Endothelial cell (in vitro differentiated cells): ENCODE results near the gene DCLK1. TPM values are rescaled to one million over a fixed set of nuclear protein-coding genes. Genes with fewer than 3 reads are reported as not detected.

ENCODE experiments used
- DNase-seq: peaks from one replicate; pipeline ENCODE4 v3.0.0; 2021; ENCODE audit warnings: low spot score
- H3K27ac Mint-ChIP-seq: one replicate; pipeline ENCODE4 v1.8.0; 2021; ENCODE audit warnings: mixed read lengths, inconsistent platforms; ENCODE audit not compliant: unreplicated experiment
- H3K27me3 Mint-ChIP-seq: one replicate; pipeline ENCODE4 v1.8.0; 2021; ENCODE audit warnings: mild to moderate bottlenecking, moderate library complexity, mixed read lengths, inconsistent platforms; ENCODE audit not compliant: unreplicated experiment
- H3K36me3 Mint-ChIP-seq: one replicate; pipeline ENCODE4 v1.8.0; 2021; ENCODE audit warnings: mild to moderate bottlenecking, low read depth, mixed read lengths, inconsistent platforms; ENCODE audit not compliant: unreplicated experiment
- H3K4me1 Mint-ChIP-seq: one replicate; pipeline ENCODE4 v1.8.0; 2021; ENCODE audit warnings: mild to moderate bottlenecking, mixed read lengths, inconsistent platforms; ENCODE audit not compliant: unreplicated experiment
- H3K4me3 Mint-ChIP-seq: one replicate; pipeline ENCODE4 v1.8.0; 2021; ENCODE audit warnings: mild to moderate bottlenecking, mixed read lengths, inconsistent platforms; ENCODE audit not compliant: unreplicated experiment
- H3K9me3 Mint-ChIP-seq: one replicate; pipeline ENCODE4 v1.8.0; 2021; ENCODE audit warnings: mixed read lengths, inconsistent platforms; ENCODE audit not compliant: unreplicated experiment
- CTCF ChIP-seq: fragments of 200-600 bp; sonication (generic); IDR thresholded peaks from one replicate; pipeline ENCODE4 v1.5.0; 2021; ENCODE audit warnings: antibody characterized with exemption; ENCODE audit not compliant: unreplicated experiment
- total RNA-seq: library from RNA; stranded (reverse); fragmentation: NEBNext Ultra II Directional; extraction: Animal tissue kit (Norgen Biotek cat#: 25700); gene quantifications from one replicate; pipeline ENCODE4 v1.2.1, GENCODE V29; 2021; ENCODE audit not compliant: unreplicated experiment

DCLK1 gene
- total RNA-seq, 1 donor from 2014 or later: 1.6 TPM

DNA sequence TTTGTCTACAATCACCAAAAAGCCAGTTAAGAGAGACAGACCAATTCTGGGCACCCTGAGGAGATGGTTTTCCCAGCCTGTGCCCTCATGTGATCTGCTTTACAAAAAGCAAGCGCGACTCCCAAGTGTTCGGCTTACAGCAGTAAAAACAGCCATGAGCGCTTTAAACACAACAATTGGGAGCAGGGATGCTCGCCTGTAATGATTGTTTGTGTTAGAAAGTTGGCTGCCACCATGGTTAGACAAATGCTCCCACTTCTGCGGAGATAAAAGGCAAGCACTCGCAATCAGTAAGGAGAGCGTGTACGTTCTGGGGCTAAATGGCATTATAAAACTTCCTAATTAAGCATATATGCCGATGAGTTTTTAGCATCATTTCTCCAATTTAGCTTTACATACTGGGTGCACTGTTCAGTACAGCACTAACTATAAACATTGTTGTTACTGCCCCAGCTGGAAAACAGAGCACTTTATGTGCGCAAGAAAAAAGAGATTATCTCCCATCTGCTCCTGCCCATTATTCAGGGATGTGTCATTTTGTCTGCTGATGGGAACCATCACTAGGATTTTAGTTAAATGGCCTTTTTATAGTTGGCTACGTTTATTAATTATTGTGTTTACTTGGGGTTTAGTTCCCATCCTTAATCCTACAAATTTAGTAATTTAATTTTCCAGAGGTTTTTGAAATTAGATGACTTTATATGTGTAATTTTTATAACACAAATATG lies 345.4 kb downstream of the DCLK1 start:
- H3K4me1 Mint-ChIP-seq: peaks cover 12% of the 10 kb centered on the region
- no peaks in the 10 kb centered on the region for H3K9me3 Mint-ChIP-seq
- H3K4me3 Mint-ChIP-seq: no peak overlapping the region
- no peak overlapping the region for H3K27ac Mint-ChIP-seq
- DNase-seq: no peak
- H3K27me3 Mint-ChIP-seq: peaks cover 3% of the 10 kb centered on the region
- H3K36me3 Mint-ChIP-seq: no peaks in the 10 kb centered on the region
- no peak for TF ChIP-seq CTCF

- Mint-ChIP-seq H3K4me1 (peaks cover 12% of the 10 kb centered on the region), H3K27ac (no peak overlapping the region), H3K27me3 (peaks cover 3% of the 10 kb centered on the region), H3K4me3 (no peak overlapping the region), H3K36me3 (no peaks in the 10 kb centered on the region), H3K9me3 (no peaks in the 10 kb centered on the region)
- TF ChIP-seq CTCF: no peak
- DNase-seq: no peak
Observed at GRCh38 chr13:35784286-35784951, 346.8 kb downstream of the DCLK1 start.

GRCh38 chr13:35782793-35783192 lies 348.4 kb downstream of the DCLK1 start:
- no peak for TF ChIP-seq CTCF
- Mint-ChIP-seq H3K4me3 (no peak overlapping the region), H3K4me1 (peaks cover 7% of the 10 kb centered on the region), H3K9me3 (no peaks in the 10 kb centered on the region), H3K36me3 (no peaks in the 10 kb centered on the region), H3K27ac (no peak overlapping the region), H3K27me3 (peaks cover 3% of the 10 kb centered on the region)
- no peak for DNase-seq

- no peak overlapping the region for H3K27ac Mint-ChIP-seq
- no peaks in the 10 kb centered on the region for H3K9me3 Mint-ChIP-seq
- no peak overlapping the region for H3K4me3 Mint-ChIP-seq
- no peak for TF ChIP-seq CTCF
- H3K27me3 Mint-ChIP-seq: peaks cover 3% of the 10 kb centered on the region
- no peaks in the 10 kb centered on the region for H3K4me1 Mint-ChIP-seq
- no peak for DNase-seq
- H3K36me3 Mint-ChIP-seq: no peaks in the 10 kb centered on the region
Observed at GRCh38 chr13:35781036-35782000, 349.9 kb downstream of the DCLK1 start.
